ENCODE data around the gene TBC1D9B. TPM values are rescaled to one million over a fixed set of nuclear protein-coding genes. Genes with fewer than 3 reads are reported as not detected.
A peak's percentile ranks its signal among the peaks of the same experiment; 100 is the strongest.

TBC1D9B gene
- total and polyA plus RNA-seq, 11 donors = 29.3 to 68.9 (median 43.1) TPM

- intact Hi-C loops (cut with DNase I) = no loop called here
- no peak overlapping the region for H3K4me3 ChIP-seq
- no peak for DNase-seq
- no peak overlapping the region for H3K27ac ChIP-seq
- H3K4me1 ChIP-seq = peaks cover 0 to 23% (median 4%) of the 10 kb centered on the region in 12 donors
- peaks cover 0 to 90% (median 63%) of the 10 kb centered on the region in 9 donors for H3K36me3 ChIP-seq
- TF ChIP-seq, protein P1, sequence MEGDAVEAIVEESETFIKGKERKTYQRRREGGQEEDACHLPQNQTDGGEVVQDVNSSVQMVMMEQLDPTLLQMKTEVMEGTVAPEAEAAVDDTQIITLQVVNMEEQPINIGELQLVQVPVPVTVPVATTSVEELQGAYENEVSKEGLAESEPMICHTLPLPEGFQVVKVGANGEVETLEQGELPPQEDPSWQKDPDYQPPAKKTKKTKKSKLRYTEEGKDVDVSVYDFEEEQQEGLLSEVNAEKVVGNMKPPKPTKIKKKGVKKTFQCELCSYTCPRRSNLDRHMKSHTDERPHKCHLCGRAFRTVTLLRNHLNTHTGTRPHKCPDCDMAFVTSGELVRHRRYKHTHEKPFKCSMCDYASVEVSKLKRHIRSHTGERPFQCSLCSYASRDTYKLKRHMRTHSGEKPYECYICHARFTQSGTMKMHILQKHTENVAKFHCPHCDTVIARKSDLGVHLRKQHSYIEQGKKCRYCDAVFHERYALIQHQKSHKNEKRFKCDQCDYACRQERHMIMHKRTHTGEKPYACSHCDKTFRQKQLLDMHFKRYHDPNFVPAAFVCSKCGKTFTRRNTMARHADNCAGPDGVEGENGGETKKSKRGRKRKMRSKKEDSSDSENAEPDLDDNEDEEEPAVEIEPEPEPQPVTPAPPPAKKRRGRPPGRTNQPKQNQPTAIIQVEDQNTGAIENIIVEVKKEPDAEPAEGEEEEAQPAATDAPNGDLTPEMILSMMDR (IDR thresholded peaks at IDR 0.05) = no peak
- no peak for TF ChIP-seq POLR2A (IDR thresholded peaks at IDR 0.05)
- 87 to 92% (median 90%) methylated on average over 16 to 17 of the region's 17 CpGs for WGBS, 4 donors
- H3K27me3 ChIP-seq = no peaks in the 10 kb centered on the region
- peak in 1 of 4 donors; percentile 5 for ATAC-seq
- peaks cover 0 to 17% (median 7%) of the 10 kb centered on the region in 12 donors for H3K9me3 ChIP-seq
These were observed 66.9 kb downstream of the TBC1D9B start for GRCh38 chr5:179840766-179841165.

DNA sequence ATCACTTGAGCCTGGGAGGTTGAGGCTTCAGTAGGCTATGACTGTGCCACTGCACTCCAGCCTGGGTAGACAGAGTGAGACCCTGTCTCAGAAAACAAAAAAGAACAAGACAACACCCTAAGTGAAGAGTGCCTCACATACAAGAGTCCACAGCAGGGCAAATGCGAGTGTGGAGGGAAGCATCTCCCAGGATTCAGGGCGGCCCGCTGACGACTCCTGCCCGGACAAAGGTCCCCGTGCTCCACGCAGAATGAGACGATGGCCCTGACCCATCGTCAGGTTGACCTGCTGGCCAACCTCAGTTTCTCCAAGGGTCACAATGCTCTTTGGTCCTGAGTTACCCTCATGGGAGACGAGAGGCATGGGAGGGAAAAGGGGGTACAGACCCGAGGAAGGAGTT, 67.4 kb downstream of the TBC1D9B start:
- H3K36me3 ChIP-seq = peaks cover 0 to 91% (median 64%) of the 10 kb centered on the region in 9 donors
- H3K4me3 ChIP-seq = no peak overlapping the region
- H3K27me3 ChIP-seq = no peaks in the 10 kb centered on the region
- H3K27ac ChIP-seq = peak overlapping the region in 3 of 12 donors; percentile 40 to 60 (median 41)
- H3K9me3 ChIP-seq = peaks cover 0 to 12% (median 7%) of the 10 kb centered on the region in 12 donors
- peaks cover 0 to 23% (median 4%) of the 10 kb centered on the region in 12 donors for H3K4me1 ChIP-seq
- WGBS, 4 donors = 92 to 98% (median 95%) methylated on average over 11 of the region's 11 CpGs
- intact Hi-C loops (cut with DNase I) = no loop called here
- ATAC-seq (no peak), DNase-seq (no peak)
- TF ChIP-seq, protein P1 (IDR thresholded peaks at IDR 0.05) = no peak
- no peak for TF ChIP-seq POLR2A (IDR thresholded peaks at IDR 0.05)

GRCh38 chr5:179839328-179840256, 68.1 kb downstream of the TBC1D9B start:
- Histone ChIP-seq H3K4me3 (no peak overlapping the region), H3K4me1 (peaks cover 0 to 23% (median 4%) of the 10 kb centered on the region in 12 donors), H3K27me3 (no peaks in the 10 kb centered on the region), H3K27ac (peak overlapping the region in 6 of 12 donors; percentile 13 to 60 (median 40)), H3K36me3 (peaks cover 0 to 90% (median 69%) of the 10 kb centered on the region in 9 donors), H3K9me3 (peaks cover 0 to 5% (median under 1%) of the 10 kb centered on the region in 12 donors)
- intact Hi-C loops (cut with DNase I) = no loop called here
- 65 to 75% (median 72%) methylated on average over 16 of the region's 16 CpGs for WGBS, 4 donors
- ATAC-seq (peak; percentile 50 to 76 (median 70)), DNase-seq (peak in 3 of 5 donors; percentile 62 to 71 (median 67))
- no peak for TF ChIP-seq POLR2A (IDR thresholded peaks at IDR 0.05)
- TF ChIP-seq, protein P1 (IDR thresholded peaks at IDR 0.05) = no peak

Measured in heart left ventricle (tissue), 16 donors.